Measurements from ENCODE around the gene SFMBT2.

SFMBT2 gene

DNA sequence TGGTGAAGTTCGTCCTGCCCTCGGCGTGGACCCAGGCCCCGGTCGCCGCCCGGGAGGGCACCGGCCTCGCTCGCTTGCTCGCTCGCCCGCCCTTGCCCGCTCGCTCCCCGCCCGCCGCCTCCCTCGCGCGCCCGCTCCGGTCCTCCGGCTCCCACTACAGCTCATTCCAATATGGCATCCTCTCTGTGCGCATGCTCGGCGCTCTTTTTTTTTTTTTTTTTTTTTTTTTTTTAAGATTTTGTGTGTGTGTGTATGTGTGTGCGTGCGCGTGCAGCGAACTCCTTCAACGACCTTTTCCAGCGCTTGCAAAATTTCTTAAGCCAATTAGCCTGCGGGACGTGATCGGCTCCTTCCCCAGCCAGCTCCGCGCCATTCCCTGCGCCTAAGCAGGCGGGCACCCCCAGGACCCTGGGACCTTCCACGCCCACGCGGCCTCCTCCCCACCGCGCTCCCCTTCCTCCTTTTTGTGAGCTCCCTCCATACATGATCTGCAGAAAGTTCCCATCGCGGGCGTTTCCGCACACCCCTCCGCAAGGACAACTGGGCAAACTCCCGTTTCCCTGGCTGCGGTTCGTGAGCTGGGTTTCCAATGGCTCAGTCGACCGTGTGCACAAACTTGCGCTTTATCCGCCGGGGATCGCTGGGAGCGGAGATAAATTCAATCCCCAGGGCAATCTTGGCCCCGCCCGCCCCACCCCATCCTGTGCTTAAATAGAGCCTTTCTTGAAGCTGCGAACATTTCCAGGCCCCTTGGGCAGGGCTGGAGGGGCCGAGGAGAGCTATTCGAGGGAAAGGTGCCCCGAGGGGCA is at the start of gene SFMBT2:
SFMBT2 (minus strand) TSS at position 173 of the 809 bp plus-strand sequence. CDS start 29,136 bp downstream, outside the sequence.
- DNase-seq = peak; percentile 49

DNA sequence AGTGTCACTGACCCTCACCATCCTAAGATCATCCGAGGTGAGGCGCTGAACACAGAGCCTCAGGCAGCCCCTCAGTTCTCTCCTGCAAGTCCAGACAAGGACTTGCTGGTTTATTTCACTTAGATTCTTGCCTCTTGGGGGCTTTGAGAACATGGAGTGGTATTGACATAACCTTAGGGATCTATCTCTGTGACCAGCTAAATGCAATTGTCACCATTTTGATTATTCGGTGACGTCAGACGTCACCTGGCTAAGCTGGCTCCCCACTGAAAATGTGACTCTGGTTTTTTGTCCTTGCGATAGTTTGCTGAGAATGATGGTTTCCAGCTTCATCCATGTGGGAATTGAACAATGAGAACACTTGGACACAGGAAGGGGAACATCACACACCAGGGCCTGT is 49.2 kb upstream of the SFMBT2 start:
- no peak for DNase-seq

DNA sequence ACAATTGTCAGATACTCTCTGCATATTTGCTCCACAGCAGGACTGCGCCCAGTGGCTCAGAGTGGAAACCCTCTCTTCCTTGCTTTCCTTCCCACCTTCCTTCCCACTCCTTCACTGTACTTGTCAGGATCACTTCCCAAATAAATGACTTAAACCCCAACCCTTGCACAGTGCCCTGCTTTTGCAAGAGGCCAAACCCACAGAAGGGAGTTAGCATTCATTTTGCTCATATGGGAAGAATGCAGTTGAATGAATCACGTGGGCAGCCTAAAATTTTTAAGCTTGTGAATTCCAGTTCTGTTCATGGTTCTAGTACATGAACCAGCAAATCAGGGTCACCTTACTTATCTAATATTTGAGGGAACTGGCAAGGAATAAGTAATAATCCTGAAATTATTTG is 47.7 kb upstream of the SFMBT2 start:
- no peak for DNase-seq

DNA sequence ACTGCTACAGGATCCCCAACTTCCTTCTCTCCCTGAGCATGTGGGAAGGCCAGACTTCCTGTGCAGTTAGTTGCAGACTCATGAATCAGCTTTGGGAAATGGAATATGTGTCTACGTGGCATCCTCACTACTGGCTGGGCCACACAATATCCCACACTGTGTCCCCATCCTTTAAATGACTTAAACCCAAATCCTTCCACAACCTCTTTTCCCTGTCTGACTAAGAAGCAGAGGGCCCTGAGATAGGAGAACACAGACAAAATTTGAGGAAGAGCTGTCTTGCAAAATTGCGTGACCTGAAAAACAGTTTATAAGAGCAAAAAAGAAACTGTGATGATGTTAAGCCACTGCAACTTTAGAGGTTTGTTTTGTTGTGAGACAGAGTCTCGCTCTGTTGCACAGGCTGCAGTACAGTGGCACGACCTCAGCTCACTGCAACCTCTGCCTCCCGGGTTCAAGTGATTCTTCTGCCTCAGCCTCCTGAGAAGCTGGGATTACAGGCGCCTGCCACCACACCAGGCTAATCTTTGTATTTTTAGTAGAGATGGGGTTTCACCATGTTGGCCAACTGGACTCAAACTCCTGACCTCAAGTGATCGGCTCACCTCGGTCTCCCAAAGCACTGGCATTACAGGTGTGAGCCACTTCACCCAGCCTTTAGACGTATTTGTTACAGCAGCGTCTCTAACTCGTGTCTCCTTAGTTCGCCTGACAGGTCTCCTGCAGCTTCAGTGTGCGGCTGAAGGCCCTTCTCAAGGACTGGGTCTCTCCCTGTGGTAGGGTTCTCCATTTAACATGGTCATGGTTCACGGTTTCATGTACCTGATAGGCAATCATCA is 46.9 kb upstream of the SFMBT2 start:
- DNase-seq = no peak

DNA sequence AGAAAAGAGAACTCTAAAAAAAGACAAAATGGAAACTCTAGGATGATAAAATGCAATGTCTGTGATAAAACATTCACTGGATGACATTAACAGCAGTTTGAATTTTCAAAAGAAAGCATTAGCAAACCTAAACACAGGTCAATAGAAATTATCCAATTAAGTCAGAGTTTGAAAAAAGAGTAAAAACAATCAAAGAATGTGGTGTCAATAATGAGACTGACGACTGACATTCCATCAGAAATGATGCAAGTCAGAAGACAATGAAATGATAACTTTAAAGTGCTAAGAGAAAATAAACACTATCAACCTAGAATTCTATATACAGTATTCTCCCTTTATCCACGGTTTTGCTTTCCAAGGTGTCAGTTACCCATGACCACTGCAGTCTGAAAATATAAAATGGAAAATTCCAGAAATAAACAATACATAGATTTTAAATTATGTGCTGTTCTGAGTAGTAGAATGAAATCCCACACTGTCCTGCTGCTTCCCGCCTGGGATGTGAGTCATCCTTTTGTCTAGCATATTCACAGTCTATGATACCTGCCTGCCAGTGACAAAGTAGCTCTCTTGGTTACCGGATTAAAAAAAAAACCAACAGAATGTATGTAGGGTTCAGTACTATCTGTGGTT is 38.3 kb upstream of the SFMBT2 start:
- DNase-seq = no peak

DNA sequence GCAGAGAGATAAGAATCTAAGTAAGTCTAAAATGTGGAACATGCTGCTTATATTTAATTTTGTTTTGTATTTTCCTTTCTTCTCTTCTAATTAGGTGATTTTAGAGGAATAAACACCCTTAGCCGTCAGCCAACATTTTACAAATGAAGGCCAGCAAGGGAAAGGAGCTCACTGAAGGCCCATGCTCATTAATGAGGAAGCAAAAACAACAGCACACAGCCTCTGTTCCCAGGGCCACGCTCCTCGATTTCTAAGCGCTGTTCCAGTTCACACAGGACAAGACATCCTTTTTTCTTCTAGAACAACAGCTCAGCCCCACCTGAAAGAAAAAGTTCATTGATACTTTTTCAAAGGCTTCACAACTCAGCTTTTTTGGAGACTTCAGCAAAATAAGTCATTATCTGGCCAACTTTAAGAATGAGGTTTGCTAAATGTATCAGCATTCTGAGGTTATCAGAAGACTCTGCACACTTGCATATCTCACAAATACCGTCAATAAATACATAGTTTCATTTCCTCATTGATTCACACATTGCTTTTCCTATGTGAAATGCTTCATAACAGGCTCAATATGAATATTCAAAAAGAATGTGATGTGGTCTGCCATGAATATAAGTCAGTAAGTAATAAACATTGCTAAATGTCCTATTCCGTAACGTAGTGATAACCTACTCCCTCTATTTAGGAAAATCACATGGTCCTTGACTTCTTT is 34.8 kb upstream of the SFMBT2 start:
- no peak for DNase-seq

DNA sequence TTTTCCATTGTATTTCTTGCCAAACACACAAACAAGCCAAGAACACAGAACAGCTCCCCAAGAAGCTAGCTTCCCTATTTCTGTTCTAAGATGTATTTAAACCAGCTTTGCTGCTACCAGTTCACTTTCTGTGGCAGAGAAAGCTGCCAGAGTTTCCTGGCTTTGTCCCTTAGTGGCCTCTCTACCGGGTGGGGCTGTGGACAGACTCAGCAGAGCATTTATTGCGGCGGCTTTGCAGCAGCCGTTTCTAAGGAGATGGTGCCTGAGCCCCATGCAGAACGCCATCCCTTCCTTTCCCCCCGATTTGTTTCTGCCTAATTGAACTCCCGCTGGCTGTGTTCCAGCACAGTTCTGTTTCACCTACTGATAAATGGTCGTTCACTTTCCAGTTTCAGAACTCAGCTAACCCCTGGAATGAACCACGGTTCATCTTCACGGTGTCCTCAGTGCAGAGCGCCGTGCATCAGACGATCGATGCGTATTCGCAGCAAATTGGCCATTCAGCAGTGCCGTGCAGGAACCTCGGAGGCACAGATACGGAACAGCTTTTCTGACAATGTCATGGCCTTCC is 33.8 kb upstream of the SFMBT2 start:
- no peak for DNase-seq

DNA sequence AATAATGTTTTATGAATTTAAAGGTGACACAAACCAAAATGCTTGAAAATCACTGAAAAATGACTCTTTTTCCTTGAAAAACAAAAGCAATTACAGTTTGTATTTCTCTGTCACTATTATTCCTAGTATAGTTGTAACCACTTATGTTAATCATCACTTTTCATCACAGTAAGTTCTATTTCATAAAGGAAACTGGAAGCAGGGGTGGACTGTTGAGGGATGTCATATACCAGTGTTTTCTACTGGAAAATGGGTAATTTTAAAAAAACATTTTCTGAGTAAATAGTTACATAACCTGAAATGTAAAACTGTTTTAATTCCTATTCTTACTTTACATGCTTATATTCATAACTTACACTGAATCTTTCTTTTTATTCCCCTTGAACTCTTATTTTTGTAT is 32.2 kb upstream of the SFMBT2 start:
- DNase-seq = no peak

DNA sequence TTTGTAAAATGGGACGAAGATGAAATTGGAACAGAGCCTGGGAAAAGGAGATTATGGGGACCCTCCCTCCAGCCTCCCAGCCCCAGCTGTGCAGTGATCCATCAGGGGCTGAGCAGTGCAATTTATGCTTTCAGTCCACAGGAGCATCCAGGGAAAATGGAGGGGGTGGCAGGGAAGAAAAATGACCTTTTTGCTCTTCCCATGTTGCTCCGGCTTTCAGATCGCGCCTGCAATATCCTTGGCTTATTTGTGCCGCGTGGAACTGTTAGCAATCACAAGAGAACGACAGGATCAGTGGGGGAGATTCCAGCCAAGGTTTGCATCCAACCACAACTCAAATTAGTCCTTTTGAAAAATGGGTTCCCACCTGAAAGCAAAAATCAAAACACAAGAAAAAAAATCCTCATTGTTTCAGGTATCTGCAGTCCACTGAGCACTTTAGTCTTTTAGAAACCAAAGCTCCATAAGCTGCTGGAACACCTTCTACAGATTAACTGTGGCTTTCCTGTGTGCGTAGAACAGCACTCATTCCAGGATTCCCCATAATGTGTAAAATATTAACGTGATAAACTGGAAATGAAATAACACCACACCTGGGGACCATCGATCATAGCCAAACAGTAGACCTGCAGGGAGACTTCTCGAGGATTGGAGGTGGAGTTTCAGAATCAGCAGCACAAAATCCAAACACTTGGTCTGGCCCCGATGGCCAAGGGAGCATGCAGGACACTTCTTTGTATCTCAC is 30.7 kb upstream of the SFMBT2 start:
- no peak for DNase-seq

DNA sequence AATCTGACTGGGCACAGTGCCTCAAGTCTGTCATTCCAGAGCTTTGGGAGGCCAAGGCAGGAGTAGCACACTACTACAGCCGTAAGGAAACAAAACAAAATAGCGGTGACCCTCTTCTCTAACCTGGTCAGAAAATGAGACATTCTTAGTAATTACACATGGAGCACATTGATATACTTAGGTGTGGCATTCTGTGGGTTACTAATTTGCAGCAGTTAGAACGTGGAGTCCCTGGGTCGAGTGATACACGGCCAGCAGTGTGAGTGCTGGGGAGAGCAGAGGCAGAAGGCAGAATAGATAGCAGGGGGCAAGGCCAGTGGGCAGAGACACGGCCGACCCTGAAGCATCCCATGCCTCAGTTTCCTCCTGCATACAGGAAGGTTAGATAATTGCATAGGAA is 28.9 kb upstream of the SFMBT2 start:
- no peak for DNase-seq

DNA sequence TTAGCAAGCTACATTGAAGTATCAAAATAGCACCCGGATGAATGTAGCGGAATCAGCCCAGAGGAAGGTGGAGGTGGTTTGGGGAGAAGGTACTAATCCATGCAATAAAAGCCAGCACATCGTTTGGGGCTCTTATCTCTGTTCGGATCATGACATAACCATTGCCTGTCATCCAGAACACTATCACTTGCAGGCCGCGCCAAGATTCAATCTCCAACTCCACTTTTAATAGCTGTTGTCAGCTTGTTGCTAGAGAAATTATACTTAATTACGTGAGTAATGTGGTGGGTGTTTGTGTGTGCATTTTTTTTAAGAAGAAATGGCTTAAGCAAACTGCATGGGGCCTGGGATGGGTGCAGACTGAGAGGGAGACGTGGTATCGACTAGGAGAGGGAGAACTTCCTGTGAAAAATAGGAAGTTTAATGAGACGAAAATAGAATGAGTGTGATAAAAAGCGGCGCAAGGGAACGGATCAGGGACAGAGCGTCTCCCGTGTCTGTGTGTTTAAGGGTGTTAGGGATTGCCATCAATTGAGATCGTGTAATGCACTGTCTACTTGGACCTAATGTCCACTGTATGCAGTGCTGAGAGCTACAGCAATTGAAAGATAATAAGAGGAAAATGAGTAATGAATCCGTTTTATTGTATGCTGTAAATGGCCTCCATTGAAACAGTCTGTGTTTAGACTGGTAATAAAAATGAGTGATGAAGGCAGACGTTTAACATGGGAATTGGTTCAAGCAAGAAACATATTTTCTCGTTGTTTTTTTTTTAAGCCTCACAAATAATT is 27.6 kb upstream of the SFMBT2 start:
- DNase-seq = no peak

DNA sequence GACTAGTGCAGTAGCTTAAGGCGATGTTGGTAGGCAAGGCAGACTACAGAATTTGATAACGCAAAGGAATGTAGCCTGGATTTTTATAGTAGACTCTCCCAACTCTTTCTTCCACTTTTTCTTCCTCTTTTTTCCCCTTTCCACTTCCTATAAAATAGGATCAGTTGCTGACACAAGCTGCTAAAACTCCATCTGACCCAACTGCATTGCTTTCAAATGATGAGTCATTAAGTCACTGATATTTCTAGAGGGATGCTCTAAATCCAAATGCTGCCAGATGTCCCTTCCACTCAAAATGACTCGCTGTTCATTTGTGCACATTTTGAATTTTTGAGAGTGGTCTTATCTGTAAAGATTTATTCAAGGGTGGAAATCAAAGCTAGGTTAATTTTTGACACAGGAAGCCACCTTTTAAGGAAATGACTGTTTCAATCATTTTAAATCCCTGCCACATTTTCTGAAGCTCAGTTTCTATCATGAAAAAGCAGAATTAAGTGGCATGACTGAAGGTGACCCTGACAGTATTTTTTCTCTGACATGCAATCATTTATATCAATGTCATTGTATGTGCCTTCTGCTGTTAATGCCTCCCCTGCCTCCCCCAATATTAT is 25.8 kb upstream of the SFMBT2 start:
- no peak for DNase-seq

DNA sequence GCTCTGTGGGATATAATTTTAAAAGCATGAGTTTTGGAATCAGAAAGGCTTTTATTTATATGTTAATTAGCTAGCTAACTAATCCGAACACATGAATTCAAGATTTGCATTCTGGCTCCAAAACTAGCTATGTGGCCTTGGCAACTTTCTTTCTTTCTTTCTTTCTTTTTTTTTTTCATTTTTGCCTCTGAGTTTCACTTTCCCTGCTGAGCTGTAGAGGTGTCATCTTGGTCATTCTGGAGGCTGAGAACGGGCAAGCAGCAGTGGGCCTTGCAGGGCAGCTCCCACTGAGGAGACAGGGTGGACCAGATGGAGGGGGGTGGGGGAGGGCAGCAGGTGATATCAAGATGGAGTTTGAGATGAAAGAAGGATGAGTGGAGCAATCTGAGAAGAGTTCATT is 24.8 kb upstream of the SFMBT2 start:
- no peak for DNase-seq

DNA sequence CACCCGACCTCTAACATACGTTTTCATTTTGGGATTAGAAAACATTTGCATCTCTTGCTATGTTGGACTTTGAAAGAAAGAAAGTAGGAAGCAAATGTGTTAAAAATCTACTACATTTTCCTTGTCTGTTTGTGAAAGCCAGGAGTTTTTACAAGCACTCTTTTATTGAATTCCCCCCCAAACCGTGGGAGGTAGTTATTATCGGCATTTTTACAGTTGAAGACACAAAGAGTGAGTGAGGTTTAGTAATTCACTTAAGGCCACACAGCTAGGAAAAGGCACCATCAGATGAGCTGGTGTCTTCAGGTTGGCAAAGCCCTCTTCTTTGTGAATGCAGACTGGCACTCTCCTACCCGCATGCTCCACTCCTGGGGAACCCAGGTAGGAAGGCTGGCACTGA is 23.5 kb upstream of the SFMBT2 start:
- no peak for DNase-seq

DNA sequence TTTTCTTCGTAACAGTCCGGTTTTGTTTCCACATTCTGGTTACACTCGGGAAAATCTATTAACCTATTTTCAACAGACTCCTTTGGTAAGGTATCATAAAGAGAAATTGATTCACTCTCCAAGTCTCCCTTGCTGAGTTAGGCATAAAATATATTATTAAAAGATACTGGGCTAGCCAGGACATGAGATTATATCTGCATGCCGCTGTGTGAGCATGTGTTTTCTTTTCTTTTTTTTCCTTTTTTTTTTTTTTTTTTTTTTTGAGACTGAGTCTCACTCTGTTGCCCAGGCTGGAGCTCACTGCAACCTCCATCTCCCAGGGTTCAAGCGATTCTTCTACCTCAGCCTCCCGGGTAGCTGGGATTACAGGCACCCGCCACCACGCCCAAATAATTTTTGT is 23.0 kb upstream of the SFMBT2 start:
- no peak for DNase-seq

DNA sequence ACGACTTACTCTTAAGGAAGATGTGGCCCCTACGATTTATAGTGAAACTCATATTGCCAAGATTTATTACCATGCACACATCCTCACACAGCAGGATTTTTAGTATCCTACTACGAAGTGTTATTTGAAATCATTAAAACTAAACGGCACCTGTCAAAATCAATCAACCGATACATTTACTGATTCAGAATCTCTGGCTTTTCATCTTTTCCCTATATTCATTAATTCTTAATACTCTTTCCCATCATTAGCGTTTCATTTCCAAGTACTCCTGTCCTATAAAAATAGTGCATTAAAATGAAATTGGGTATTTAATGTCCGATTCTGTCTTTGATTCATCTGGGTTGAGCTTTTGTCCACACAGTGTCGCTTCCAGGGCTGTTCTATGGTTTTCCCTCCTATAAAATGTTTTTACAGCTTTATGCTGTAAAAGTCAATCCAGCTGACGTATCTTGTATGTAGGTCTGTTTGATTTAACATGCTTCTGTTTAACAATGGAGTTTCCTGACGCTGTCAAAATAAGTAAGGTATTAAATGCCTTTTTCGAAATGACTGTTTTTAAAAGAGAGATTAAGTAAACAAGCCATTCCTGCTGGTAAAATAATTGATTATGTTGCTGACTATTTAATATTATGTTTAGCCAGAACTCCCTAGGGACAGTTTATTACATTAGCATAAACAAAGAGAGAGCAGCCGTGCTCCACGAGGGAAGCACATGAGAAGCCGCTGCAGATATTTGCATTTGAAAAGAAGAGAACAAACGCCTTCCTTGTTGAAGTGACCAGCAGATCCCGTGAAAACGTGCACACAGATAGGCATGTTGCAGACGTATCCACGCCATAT is 22.3 kb upstream of the SFMBT2 start:
- DNase-seq = no peak

DNA sequence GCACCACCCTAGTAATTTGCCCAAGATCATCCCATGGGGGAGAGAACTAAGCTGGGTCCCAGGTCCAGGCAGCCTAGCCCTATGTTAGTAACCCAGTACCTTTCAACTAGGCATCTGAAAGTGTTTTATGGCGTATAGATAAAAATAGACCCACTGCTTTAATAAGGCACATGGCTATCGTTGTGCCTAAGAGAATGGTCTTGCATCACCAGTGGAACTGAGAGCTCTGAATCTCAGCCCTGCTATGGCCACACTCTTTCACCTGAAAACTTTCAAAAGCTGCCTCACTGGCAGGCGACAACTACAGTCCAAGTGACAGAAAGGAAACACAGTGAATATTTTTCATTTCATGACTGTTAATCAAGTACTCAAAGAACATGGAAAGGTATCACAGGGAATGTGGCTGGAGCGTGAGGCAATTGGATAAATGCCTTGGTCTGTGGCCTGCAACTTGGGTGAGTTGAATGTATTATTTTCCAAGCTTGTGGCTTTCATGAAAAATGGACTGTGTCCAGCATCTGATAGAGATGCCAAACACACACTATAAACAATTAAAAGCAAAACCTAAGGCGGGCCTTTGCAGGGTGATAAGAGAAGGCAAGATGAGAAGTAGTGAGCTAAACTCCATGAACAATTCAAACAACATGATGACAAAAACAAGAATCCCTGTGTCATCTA is 18.0 kb upstream of the SFMBT2 start:
- DNase-seq = no peak

DNA sequence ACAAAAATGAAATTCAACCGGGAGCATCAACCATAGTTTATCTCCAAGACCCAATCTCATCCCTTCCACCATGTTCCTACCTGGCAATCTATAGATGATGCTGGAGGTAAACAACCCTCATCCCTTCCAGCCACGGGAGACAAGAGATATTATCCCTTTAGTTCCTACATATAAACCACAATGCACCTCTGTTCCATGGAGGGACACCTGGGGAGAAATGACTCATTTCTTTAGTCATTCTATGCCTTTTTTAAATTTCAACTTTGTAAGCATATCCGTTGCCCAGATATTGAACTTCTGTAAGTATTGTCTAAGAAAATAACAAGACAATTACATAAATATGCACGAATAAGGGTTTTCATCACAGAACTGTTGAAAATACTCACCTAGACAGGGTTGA is 15.5 kb upstream of the SFMBT2 start:
- no peak for DNase-seq

DNA sequence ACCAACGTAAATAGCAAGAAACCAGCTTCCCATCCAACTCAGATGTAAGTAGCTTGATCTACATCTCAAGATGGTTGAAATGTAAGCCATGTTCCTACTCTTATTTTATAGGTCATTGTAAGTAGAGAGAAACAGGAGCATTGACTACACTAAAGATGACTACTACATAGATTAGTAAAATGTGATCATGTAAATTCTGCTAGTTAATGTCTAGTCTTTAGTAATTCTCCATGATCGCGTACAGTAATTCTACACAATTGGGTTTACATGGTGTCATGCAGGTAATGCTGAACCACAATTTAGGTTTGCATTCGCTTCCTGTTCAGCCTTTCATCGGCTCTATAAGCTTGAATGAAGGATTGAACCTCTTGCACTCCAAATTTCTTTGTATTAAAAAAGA is 14.9 kb upstream of the SFMBT2 start:
- DNase-seq = no peak
